Measurements from ENCODE around the gene OR6V1.

GRCh38 chr7:143046426-143046851 lies 5.7 kb upstream of the OR6V1 start:
- TF ChIP-seq CTCF (IDR thresholded peaks at IDR 0.05) = no peak
- TF ChIP-seq POLR2A (IDR thresholded peaks at IDR 0.05) = no peak

Measured in uterus (tissue), 2 donors.